Prostate gland (tissue), 2 donors: ENCODE results near the gene RASA4.
"Not testable (repeated sequence)": the region's sequence is repeated elsewhere in the genome, so short reads cannot be mapped to it uniquely, and the experiment has no call there.

ENCODE experiments used
- POLR2A ChIP-seq: fragments of 450-650 bp; IDR thresholded peaks from one replicate; pipeline ENCODE4 v1.6.1; 2016; ENCODE audit warnings: antibody characterized with exemption, mild to moderate bottlenecking
- TF ChIP-seq, protein P1 (sequence below), 4 experiments: fragments of 200-600 bp in 2 of 4; fragments of 450-650 bp in 2 of 4; sonication (generic) in 2 of 4; IDR thresholded peaks; 1 replicate in 3 of 4; 2 replicates in 1 of 4; pipeline ENCODE4 v1.5.1; 2016 to 2019; ENCODE audit warnings: antibody characterized with exemption in 4 of 4, mild to moderate bottlenecking in 2 of 4, moderate library complexity in 2 of 4

DNA sequence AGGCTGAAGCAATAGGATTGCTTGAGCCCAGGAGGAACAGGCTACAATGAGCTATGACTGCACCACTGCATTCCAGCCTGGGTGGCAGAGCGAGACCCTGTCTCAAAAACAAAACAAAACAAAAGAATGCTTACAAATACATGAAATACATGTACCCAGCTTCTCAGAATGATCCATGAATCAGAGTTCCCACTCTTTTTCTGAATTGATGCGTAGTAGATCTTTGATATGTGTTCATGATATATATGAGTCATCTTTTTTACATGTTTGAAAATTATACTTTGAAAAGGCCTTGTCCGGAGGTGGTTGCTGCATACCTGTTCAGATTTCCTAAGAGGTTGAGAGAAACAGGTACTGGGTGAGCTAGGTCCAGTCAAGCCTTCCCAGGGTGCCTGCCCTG is 40.2 kb downstream of the RASA4 start:
- TF ChIP-seq, protein P1, sequence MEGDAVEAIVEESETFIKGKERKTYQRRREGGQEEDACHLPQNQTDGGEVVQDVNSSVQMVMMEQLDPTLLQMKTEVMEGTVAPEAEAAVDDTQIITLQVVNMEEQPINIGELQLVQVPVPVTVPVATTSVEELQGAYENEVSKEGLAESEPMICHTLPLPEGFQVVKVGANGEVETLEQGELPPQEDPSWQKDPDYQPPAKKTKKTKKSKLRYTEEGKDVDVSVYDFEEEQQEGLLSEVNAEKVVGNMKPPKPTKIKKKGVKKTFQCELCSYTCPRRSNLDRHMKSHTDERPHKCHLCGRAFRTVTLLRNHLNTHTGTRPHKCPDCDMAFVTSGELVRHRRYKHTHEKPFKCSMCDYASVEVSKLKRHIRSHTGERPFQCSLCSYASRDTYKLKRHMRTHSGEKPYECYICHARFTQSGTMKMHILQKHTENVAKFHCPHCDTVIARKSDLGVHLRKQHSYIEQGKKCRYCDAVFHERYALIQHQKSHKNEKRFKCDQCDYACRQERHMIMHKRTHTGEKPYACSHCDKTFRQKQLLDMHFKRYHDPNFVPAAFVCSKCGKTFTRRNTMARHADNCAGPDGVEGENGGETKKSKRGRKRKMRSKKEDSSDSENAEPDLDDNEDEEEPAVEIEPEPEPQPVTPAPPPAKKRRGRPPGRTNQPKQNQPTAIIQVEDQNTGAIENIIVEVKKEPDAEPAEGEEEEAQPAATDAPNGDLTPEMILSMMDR (IDR thresholded peaks at IDR 0.05) = not testable (repeated sequence)
- TF ChIP-seq POLR2A = not testable (repeated sequence)
